DMS79 treated with DMSO at 0.1 percent for 48 hours (cell line): ENCODE measurements around the gene DDT.
"Not testable (repeated sequence)": the region's sequence is repeated elsewhere in the genome, so short reads cannot be mapped to it uniquely, and the experiment has no call there.

Experiments used
- DNase-seq: peaks from one replicate; lab custom pipeline; 2025; lab: John Stamatoyannopoulos, UW

Gene DDT

DNA sequence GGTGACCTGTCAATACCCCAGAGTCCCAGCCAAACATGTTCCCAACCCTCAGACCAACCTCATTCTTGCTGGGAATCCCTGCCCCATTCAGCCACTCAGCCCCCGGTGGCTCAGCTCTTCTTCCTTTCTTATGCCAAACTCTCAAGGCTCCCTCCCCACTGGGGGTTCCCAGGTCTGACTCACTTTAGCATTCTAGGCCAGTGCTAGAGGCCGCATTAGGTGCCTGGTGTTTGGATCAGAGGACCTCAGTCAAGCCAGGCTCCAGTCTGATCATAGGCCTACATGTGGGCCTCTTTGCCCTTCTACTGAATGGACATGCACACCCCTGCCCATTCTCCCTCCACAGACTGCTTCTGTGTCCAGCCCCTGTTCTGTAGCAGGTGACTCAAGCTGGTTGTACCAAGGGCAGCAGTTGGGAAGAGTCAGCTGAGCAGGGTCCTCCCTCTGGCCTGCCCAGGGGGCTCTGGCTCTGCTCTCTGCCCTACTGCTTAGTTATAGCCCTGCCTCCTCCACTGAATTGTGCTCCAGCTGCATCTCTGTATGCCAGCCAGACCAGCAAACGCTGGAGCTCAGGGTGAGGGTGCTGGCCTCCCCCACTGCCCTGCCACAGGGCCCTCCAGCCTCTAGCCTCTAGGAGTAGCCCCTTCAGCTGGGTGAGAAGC, 15.5 kb upstream of the DDT start:
- not testable (repeated sequence) for DNase-seq

DNA sequence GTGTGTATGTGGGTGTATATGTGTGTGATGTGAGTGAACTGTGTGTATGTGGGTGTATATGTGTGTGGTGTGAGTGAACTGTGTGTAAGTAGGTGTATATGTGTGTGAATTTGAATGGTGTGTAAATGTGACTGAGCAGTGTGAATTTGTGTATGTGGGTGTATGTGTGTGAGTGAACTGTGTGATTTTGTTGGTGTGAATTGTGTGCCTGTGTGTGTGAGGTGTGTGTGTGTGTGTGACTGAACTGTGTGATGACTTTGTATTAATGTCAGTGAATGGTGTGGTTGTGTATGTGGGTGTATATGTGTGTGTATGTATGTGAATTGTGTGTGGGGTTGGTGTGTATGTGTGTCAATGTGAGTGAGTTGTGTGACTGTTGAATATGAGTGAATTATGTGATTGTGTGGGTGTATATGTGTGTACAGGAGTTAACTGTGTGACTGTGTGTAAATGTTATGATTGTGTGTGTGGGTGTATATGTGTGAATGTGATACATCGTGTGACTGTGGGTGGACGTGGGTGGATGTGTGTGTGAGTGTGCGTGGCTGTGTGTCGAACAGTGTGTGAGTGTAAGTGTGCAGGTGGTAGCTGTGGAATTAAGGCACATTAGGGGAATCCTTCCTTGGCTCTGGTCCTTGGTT, 12.4 kb upstream of the DDT start:
- not testable (repeated sequence) for DNase-seq

DNA sequence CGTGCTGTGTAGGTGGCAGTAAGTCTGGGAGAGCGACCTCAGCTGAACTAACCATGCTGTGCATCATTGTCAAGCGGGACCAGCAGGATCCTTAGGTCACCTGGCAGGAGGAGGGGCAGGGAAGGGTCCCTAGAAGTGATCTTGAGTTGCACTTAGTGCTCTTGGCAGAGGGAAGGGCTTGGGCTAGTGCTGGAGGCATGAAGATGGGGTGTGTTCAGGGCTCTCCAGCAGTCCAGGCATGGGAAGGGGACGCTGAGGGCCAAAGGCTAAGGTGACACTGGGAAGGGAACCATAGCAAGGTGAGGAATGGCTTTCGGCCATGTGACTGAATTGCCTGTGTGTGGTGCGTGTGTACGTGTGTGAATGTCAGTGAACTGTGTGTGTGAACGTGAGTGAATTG, 11.8 kb upstream of the DDT start:
- not testable (repeated sequence) for DNase-seq

DNA sequence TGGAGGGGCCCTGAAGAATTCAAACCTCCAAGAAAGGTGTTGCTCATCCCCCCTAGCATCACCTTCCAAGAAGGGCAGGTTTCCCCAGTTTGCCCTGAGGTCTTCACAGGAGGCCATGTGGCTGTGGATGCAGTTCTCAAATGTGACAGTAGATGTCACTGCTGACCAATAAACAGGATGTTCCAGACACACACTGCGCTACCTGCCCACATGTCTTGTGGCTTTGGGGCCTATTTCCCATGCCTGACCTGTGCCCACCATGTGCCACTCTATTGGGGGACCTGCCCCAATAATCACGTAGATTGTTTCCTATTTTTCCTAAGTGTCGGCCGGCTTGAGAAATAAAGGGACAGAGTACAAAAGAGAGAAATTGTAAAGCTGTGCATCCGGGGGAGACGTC, 10.2 kb upstream of the DDT start:
- no peak for DNase-seq

DNA sequence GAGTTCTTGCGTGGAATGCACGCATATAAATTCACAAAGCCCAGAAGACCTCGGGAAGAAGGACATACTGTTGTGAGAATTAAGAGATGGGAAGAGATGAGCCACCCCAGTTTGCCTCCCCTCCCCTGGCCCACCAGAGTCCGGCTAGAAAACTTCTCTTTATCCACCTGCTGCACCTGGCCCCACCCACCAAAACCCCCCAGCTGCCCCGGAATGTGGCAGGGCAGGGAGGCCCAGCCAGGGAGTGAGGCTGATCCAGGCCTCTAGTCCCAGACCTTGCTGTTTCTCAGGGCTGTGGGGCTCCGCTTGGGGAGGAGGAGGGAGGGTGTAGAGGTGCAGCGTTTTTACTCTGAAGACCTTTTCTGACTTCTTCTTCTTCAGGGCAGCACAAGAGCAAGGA, 6.3 kb upstream of the DDT start:
- DNase-seq = not testable (repeated sequence)

DNA sequence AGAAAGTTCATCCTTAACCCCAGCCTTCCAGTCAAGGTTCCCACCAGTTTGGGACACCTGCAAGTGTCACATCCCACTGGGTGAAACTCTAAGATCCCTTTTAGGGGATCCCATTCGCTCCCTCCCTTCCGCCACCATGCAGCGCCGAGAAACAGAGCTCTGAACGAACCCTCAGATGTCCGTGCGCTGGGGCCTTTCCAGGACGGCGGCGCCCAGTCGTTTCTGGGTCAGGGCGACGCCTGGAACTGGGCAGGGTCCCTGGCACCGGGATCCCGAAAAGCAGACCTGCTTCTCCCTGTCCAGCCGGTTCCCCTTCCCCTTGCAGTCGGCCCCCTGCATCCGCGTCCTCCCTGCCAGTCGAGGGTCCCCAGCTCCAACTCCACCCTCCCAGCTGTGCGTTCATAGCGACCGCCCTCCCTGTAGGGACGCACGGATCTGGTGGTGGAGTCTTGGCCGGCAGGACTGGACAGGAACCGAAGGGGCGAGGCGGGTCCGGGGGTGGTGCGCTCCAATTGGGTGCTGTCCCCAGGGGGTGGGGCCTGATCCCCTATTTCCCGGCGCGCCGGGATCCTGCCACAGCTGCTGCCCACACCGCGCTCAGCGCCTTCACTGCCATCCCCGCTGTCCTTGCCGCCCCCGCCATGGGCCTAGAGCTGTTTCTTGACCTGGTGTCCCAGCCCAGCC, 5.5 kb upstream of the DDT start, which contains the start of gene GSTT2:
TSS of gene GSTT2 (plus strand) at position 578 of the 684 bp plus-strand sequence.
- not testable (repeated sequence) for DNase-seq

DNA sequence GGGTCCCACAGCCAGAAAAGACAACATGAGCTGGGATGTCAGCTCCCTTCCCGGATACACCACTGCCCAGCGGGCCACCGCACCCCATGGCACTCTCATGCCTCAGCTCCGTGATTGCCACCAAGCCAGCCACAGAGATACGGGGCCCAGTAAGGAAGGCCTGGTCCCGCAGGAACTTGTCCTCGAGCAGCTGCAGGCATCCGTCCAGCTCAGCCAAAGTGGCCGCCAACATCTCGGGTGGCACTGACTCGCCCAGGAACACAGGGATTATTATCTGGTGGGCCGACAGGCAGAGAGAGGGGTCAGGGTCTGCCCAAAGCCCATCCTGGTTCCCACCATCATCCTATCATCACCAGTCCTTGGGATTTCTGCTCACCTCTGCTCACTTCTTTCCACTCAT, 3.1 kb upstream of the DDT start:
- not testable (repeated sequence) for DNase-seq

DNA sequence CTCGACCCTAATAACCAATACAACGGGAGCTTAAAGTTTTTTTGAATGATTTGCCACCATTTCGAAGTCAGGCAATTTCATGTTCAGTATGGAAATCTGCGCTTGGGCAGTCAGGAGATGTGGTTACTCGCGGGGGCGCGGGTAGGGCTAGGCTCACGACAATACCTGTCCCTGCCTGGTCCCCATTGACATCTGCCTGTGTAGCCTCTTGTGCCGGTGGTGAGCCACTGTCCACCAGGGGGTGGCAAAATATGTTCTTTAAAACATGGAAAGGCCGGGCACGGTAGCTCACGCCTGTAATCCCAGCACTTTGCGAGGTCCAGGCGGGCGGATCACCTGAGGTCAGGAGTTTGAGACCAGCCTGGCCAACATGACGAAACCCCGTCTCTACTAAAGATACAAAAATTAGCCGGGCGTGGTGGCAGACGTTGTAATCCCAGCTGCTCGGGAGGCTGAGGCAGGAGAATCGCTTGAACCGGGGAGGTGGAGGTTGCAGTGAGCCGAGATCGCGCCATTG, 653 bp upstream of the DDT start:
- DNase-seq = not testable (repeated sequence)

DNA sequence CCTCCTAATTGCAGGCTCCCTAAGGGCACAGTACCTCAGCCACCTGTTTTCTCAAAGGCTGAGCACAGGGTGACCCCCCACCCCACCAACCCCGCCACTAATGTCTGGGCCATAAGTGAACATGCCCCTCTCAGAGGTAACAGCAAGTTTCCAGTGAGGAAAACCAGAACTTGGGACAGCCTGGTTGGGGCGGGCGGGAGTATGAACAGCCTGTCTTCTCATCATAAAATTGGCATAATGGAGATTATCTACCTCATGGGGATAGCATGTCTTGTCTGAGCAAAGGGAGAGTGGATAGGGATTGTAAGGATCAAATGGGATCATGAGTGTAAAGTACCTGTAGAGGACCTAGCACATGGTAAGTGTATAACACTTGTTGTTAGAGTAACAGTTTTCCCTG, 2.3 kb downstream of the DDT start:
- not testable (repeated sequence) for DNase-seq

DNA sequence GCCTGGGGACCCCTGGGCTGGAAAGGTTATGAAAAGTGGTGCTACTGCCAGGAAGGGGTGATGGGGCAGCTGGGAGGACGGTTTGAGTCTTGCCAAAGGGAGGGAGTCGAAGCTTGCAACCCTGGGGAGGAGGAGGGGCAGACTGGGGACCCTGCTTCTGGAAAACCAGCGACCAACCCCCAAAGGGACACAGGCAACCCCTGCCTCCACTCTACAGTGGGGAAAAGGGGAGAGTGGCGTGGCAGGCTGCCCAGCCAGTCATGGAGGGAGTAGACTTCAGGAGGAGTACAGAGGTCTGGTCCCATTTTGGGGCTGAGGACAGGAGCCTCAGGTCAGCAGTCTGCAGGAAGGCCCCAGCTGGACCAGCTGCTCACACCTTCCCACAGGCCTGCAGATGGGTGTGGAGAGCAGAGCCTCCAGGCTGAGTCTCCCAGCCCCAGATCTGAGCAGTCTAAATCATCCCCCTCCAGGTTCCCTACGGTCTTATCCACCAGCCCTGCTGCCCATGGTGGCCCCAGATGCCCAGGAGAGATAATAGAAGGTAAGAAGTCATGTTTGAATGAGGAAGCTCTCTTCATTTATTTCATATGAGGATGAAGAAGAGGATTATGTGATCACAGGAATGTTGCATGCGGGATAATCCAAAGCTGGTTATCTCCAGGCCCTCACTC, 3.3 kb downstream of the DDT start:
- DNase-seq = no peak

DNA sequence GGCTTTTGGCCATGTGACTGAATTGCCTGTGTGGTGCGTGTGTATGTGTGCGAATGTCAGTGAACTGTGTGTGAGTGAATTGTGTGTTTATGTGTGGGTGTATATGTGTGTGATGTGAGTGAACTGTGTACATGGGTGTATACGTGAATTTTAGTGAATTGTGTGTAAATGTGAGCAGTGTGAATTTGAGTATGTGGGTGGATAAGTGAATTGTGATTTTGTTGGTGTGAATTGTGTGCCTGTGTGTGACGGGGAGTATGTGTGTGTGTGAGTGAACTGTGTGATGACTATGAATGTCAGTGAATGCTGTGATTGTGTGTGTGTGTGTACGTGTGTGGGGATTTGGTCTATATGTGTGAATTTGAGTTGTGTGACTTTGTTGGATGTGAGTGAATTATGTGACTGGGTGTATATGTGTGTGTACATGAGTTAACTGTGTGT, 4.0 kb downstream of the DDT start:
- DNase-seq = no peak

DNA sequence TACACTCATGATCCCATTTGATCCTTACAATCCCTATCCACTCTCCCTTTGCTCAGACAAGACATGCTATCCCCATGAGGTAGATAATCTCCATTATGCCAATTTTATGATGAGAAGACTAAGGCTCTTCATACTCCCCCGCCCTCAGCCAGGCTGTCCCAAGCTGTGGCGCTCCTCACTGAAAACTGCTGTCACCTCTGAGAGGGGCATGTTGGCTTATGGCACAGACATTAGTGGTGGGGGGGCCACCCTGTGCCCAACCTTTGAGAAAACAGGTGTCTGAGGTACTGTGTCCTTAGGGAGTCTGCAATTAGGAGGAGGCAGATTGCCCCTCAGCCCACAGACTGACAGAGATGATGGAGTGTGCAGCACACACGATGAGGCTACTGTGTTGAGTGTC, 5.2 kb downstream of the DDT start:
- DNase-seq = no peak

DNA sequence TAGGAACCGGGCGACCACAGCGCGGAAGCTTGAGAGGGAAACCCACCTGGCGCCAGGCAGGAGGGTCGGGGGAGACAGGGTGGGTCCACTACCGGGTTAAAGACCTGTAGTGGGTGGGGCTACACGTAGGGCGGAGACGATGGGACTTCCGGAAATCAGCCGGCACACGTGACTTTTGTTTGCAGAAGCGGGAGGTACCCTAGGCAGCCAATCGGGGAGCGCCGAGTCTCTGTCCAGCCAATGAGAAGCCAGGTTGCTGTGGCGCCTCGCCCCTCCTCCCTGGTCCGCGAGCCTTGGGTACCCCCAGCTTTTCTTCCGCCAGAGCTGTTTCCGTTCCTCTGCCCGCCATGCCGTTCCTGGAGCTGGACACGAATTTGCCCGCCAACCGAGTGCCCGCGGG, 7.7 kb downstream of the DDT start, which contains the start of gene DDTL:
TSS of gene DDTL (plus strand) at position 321 of the 400 bp plus-strand sequence. CDS start at position 348, 27 bp downstream.
- not testable (repeated sequence) for DNase-seq

DNA sequence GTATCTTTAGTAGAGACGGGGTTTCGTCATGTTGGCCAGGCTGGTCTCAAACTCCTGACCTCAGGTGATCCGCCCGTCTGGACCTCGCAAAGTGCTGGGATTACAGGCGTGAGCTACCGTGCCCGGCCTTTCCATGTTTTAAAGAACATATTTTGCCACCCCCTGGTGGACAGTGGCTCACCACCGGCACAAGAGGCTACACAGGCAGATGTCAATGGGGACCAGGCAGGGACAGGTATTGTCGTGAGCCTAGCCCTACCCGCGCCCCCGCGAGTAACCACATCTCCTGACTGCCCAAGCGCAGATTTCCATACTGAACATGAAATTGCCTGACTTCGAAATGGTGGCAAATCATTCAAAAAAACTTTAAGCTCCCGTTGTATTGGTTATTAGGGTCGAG, 8.1 kb downstream of the DDT start:
- not testable (repeated sequence) for DNase-seq

DNA sequence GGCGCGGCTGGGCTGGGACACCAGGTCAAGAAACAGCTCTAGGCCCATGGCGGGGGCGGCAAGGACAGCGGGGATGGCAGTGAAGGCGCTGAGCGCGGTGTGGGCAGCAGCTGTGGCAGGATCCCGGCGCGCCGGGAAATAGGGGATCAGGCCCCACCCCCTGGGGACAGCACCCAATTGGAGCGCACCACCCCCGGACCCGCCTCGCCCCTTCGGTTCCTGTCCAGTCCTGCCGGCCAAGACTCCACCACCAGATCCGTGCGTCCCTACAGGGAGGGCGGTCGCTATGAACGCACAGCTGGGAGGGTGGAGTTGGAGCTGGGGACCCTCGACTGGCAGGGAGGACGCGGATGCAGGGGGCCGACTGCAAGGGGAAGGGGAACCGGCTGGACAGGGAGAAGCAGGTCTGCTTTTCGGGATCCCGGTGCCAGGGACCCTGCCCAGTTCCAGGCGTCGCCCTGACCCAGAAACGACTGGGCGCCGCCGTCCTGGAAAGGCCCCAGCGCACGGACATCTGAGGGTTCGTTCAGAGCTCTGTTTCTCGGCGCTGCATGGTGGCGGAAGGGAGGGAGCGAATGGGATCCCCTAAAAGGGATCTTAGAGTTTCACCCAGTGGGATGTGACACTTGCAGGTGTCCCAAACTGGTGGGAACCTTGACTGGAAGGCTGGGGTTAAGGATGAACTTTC, 13.0 kb downstream of the DDT start, which contains the start of gene GSTT2B:
TSS of gene GSTT2B (minus strand) at position 112 of the 688 bp plus-strand sequence. CDS start at position 48, 64 bp downstream.
- not testable (repeated sequence) for DNase-seq

DNA sequence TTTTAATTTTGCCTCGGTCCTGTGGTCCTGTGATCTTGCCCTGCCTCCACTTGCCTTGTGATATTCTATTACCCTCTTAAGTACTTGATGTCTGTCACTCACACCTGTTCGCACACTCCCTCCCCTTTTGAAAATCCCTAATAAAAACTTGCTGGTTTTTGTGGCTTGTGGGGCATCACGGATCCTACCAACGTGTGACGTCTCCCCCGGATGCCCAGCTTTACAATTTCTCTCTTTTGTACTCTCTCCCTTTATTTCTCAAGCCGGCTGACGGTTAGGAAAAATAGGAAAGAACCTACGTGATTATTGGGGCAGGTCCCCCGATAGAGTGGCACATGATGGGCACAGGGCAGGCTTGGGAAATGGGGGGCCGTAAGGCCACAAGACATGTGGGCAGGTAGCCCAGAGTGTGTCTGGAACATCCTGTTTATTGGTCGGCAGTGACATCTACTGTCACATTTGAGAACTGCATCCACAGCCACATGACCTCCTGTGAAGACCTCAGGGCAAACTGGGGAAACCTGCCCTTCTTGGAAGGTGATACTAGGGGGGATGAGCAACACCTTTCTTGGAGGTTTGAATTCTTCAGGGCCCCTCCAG, 17.8 kb downstream of the DDT start:
- peak; percentile 19 for DNase-seq

DNA sequence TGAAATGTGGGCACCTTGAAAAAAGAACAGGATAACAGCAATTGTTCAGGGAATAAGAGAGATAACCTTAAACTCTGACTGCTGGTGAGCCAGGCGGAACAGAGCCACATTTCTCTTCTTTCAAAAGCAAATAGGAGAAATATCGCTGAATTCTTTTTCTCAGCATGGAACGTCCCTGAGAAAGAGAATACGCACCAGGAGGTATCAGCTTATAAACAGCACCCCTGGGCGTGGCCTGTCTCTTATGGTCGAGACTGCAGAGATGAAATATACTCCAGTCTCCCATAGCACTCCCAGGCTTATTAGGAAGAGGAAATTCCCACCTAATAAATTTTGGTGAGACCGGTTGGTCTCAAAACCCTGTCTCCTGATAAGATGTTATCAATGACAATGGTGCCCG, 18.4 kb downstream of the DDT start:
- not testable (repeated sequence) for DNase-seq

DNA sequence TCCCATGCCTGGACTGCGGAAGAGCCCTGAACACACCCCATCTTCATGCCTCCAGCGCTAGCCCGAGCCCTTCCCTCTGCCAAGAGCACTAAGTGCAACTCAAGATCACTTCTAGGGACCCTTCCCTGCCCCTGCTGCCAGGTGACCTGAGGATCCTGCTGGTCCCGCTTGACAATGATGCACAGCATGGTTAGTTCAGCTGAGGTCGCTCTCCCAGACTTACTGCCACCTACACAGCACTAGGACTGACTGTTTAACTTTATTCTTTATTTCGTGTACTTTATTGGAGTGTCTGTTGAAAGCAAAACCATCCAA, 19.3 kb downstream of the DDT start:
- DNase-seq = not testable (repeated sequence)

DNA sequence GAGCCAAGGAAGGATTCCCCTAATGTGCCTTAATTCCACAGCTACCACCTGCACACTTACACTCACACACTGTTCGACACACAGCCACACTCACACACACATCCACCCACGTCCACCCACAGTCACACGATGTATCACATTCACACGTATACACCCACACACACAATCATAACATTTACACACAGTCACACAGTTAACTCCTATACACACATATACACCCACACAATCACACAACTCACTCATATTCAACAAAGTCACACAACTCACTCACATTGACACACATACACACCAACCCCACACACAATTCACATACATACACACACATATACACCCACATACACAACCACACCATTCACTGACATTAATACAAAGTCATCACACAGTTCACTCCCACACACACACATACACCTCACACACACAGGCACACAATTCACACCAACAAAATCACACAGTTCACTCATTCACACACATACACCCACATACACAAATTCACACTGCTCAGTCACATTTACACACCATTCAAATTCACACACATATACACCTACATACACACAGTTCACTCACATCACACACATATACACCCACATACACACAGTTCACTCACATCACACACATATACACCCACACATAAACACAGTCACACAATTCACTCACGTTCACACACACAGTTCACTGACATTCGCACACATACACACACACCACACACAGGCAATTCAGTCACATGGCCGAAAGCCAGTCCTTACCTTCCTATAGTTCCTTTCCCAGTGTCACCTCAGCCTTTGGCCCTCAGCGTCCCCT, 19.8 kb downstream of the DDT start:
- DNase-seq = not testable (repeated sequence)

DNA sequence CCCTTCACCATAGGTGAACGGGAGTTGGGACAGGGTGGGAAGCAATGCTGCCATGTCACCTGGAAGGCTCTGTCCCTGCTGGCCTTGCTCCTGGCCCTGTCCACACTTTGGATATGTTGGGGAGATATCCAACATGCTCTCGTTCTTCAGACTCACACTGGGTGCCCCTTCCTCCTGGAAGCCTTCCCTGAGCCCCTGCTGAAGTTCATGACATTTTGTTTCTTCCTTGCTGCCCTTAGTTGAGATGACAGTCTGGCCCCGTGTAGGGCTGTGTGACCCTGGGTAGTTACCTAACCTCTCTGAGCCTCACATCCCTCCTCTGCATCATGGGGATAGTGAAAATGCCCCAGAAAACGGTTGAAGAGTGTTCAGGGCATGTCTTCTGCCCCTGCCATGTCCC, 20.8 kb downstream of the DDT start:
- DNase-seq = not testable (repeated sequence)
